ENCODE measurements around the gene ERBB4.

DNA sequence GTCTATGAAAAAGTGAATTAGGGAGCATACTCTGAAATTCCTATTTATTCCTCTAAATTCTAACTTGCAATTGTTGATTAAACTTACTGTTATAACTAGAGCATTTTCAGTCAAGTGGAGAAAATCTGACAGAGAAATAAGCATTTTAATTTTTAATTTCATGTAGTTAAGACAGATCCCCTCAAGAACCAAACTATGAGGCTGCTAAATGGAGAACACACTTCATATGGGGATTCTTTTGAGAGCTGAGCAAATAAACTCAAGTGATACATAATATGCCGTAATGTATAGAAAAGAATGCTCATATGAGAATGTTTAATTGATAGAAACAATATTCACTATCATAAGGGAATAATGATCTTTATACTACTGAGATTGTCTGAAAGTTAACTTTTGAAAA, 340.8 kb downstream of the ERBB4 start:
- TF ChIP-seq, protein P1, sequence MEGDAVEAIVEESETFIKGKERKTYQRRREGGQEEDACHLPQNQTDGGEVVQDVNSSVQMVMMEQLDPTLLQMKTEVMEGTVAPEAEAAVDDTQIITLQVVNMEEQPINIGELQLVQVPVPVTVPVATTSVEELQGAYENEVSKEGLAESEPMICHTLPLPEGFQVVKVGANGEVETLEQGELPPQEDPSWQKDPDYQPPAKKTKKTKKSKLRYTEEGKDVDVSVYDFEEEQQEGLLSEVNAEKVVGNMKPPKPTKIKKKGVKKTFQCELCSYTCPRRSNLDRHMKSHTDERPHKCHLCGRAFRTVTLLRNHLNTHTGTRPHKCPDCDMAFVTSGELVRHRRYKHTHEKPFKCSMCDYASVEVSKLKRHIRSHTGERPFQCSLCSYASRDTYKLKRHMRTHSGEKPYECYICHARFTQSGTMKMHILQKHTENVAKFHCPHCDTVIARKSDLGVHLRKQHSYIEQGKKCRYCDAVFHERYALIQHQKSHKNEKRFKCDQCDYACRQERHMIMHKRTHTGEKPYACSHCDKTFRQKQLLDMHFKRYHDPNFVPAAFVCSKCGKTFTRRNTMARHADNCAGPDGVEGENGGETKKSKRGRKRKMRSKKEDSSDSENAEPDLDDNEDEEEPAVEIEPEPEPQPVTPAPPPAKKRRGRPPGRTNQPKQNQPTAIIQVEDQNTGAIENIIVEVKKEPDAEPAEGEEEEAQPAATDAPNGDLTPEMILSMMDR (conservative IDR thresholded peaks at IDR 0.05; ENCODE audit: low read length), result no peak
- TF ChIP-seq EZH2phosphoT487 (IDR thresholded peaks at IDR 0.05; ENCODE audit: borderline replicate concordance), result no peak
